ENCODE measurements around the gene USH2A. TPM values are rescaled to one million over a fixed set of nuclear protein-coding genes. Genes with fewer than 3 reads are reported as not detected.

The USH2A gene
- total RNA-seq, 1 donor from 2014 or later: not detected

DNA sequence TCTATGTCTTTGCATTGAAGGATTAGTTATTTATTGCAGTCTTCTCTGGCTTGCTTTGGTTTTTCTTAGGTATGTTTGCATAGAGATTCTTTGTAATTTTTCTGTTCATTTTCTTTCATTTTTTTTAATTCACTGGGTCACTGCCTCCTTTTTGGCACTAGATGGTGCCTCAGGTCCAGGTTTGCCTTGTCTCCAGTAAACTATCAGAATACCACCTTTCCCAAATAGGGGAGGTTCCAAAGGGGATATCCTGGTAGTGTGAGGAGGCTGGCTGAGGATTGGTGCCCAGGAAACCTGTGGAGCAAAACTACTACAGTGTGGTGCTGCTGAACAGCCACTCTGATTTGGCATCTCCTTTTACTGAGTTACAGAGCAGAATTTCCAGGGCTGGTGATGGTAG is 599.0 kb downstream of the USH2A start:
- Histone ChIP-seq H3K9me3 (no peaks in the 10 kb centered on the region), H3K27ac (no peak overlapping the region), H3K4me1 (no peaks in the 10 kb centered on the region), H3K4me3 (no peak overlapping the region), H3K27me3 (no peaks in the 10 kb centered on the region), H3K36me3 (no peaks in the 10 kb centered on the region)
- no peak for DNase-seq (ENCODE audit: low spot score in 2 of 2)
- TF ChIP-seq, protein P1, sequence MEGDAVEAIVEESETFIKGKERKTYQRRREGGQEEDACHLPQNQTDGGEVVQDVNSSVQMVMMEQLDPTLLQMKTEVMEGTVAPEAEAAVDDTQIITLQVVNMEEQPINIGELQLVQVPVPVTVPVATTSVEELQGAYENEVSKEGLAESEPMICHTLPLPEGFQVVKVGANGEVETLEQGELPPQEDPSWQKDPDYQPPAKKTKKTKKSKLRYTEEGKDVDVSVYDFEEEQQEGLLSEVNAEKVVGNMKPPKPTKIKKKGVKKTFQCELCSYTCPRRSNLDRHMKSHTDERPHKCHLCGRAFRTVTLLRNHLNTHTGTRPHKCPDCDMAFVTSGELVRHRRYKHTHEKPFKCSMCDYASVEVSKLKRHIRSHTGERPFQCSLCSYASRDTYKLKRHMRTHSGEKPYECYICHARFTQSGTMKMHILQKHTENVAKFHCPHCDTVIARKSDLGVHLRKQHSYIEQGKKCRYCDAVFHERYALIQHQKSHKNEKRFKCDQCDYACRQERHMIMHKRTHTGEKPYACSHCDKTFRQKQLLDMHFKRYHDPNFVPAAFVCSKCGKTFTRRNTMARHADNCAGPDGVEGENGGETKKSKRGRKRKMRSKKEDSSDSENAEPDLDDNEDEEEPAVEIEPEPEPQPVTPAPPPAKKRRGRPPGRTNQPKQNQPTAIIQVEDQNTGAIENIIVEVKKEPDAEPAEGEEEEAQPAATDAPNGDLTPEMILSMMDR (IDR thresholded peaks at IDR 0.05): no peak
- intact Hi-C loops (cut with DNase I): no loop called here

DNA sequence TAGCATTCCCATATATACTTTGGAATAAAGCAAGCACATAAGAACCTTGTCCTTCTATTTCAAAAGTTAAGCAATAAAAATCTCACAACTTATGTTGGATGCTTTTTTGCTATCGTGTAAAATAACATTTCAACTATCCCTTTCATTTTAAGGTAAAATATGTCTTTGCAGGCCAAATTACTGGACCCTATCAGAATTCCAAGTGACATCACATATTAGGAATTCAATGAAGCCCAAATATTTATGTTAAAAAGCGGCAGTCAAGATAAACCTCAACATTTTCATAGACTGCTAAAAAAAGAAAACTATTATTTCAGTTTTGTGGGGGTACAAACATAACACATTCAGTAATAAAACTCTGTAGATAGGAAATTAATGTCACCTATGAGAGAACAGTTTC is 604.1 kb downstream of the USH2A start:
- Histone ChIP-seq H3K27me3 (no peaks in the 10 kb centered on the region), H3K9me3 (no peaks in the 10 kb centered on the region), H3K27ac (no peak overlapping the region), H3K4me1 (no peaks in the 10 kb centered on the region), H3K36me3 (no peaks in the 10 kb centered on the region), H3K4me3 (no peak overlapping the region)
- intact Hi-C loops (cut with DNase I): no loop called here
- no peak for DNase-seq (ENCODE audit: low spot score in 2 of 2)
- TF ChIP-seq, protein P1 (IDR thresholded peaks at IDR 0.05): no peak

DNA sequence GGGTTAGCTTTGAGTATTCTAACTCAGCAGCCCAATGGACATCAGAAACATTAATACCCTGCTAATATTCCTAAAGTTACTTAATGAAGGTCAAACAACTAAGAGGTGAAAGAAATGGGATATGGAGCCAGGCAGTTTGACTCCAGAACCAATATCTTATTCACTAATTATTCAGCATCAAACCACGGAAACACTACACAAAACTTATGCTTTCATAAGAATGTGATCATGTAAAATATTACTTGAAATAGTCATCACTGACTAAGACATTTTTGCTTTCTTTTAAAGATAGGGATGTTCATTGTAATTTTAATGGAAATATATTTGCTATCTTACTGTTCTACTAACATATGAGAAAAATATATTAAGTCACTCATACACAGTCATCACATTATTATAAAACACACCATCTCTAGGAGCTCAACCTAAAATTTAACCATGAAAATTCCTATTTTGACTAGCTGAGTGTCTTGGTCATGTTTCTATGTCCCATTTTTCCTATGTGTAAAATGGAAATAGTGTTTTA is 615.3 kb downstream of the USH2A start:
- TF ChIP-seq, protein P1 (IDR thresholded peaks at IDR 0.05): no peak
- no peak overlapping the region for H3K27ac ChIP-seq

DNA sequence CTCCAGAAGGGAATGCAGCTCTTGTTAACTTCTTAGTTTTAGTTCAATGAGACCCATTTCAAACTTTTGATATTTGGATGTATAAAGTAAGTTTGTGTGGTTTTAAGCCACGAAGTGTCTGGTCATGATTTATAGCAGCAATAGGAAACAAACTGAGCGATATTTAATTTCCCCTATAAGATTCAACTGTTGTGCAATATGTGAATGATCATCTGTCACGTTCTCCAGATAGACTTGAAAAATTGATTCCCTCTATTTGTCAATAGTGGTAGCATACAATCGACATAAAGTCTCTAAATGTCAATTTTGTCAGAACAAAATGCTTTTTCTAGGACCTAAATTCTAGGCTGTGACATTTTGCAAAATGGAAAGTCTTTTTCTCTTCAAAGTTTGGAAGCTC is 616.0 kb downstream of the USH2A start:
- H3K36me3 ChIP-seq: no peaks in the 10 kb centered on the region
- no peaks in the 10 kb centered on the region for H3K9me3 ChIP-seq
- H3K4me1 ChIP-seq: no peaks in the 10 kb centered on the region
- intact Hi-C loops (cut with DNase I): no loop called here
- H3K27ac ChIP-seq: no peak overlapping the region
- no peak for DNase-seq (ENCODE audit: low spot score in 2 of 2)
- H3K4me3 ChIP-seq: no peak overlapping the region
- TF ChIP-seq, protein P1 (IDR thresholded peaks at IDR 0.05): no peak
- no peaks in the 10 kb centered on the region for H3K27me3 ChIP-seq

More for the DNA sequence above, 615.3 kb downstream of the USH2A start:
- no peak for DNase-seq (ENCODE audit: low spot score in 2 of 2)
- H3K4me3 ChIP-seq: no peak overlapping the region
- no peaks in the 10 kb centered on the region for H3K9me3 ChIP-seq
- H3K4me1 ChIP-seq: no peaks in the 10 kb centered on the region
- H3K36me3 ChIP-seq: no peaks in the 10 kb centered on the region
- H3K27me3 ChIP-seq: no peaks in the 10 kb centered on the region
- intact Hi-C loops (cut with DNase I): no loop called here

DNA sequence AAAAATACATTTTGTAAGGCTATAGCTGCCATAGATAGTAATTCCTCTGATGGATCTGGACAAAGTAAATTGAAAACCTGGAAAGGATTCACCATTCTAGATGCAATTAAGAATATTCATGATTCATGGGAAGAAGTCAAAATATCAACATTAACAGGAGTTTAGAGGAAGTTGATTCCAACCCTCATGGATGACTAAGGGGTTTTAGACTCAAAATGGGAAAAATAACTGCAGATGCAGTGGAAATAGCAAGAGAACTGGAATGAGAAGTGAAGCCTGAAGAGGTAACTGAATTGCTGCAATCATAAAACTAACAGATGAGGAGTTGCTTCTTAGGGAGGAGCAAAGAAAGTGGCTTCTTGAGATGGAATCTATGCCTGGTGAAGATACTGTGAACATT is 625.4 kb downstream of the USH2A start:
- intact Hi-C loops (cut with DNase I): no loop called here
- H3K4me1 ChIP-seq: no peaks in the 10 kb centered on the region
- H3K36me3 ChIP-seq: no peaks in the 10 kb centered on the region
- no peak overlapping the region for H3K4me3 ChIP-seq
- TF ChIP-seq, protein P1 (IDR thresholded peaks at IDR 0.05): no peak
- H3K27me3 ChIP-seq: no peaks in the 10 kb centered on the region
- H3K27ac ChIP-seq: no peak overlapping the region
- no peak for DNase-seq (ENCODE audit: low spot score in 2 of 2)
- no peaks in the 10 kb centered on the region for H3K9me3 ChIP-seq

DNA sequence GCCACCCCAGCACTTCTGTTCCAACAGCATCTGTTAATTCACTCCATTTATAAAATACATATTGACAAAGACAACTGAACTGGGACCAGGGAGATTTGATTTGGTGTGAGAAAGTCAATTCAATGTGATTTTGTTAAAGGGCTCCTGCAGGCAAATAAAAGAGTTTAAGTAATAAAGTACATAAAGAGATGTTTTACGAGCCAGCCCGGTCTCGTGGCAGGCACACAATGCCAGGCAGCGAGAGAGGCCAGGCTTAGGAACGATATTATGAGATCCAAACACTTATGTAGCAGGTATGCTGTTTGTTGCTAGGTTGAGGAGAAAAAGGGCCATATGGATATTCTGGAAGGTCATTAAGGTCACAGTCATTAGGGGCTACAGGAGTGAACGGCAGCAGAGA is 629.1 kb downstream of the USH2A start:
- no peaks in the 10 kb centered on the region for H3K27me3 ChIP-seq
- H3K27ac ChIP-seq: no peak overlapping the region
- no peak overlapping the region for H3K4me3 ChIP-seq
- intact Hi-C loops (cut with DNase I): no loop called here
- TF ChIP-seq, protein P1 (IDR thresholded peaks at IDR 0.05): no peak
- no peaks in the 10 kb centered on the region for H3K9me3 ChIP-seq
- DNase-seq (ENCODE audit: low spot score in 2 of 2): no peak
- no peaks in the 10 kb centered on the region for H3K4me1 ChIP-seq
- no peaks in the 10 kb centered on the region for H3K36me3 ChIP-seq

All from ascending aorta (tissue), 2 donors.